HL-60/S4 treated with retinoic acid at 250 ng/mL for 4 days and 3 days (cell line): ENCODE measurements around the gene RABEPK.
"Not testable (repeated sequence)": the region's sequence is repeated elsewhere in the genome, so short reads cannot be mapped to it uniquely, and the experiment has no call there.

Source experiments
- in situ Hi-C: fragments of 300-500 bp; cut with MboI; formaldehyde crosslinking; loops from 2 replicates; pipeline ENCODE4 v1.7.0; 2022; ENCODE audit warnings: low sequenced_read_pairs

Gene RABEPK

GRCh38 chr9:125241863-125242739, 41.8 kb downstream of the RABEPK start:
- in situ Hi-C loops, result no loop called here

- in situ Hi-C loops, result no loop called here
These were observed 43.5 kb downstream of the RABEPK start for GRCh38 chr9:125243792-125244260.

- in situ Hi-C loops, result no loop called here
These were observed 45.9 kb downstream of the RABEPK start for GRCh38 chr9:125246261-125246667.

GRCh38 chr9:125254231-125254630, 53.9 kb downstream of the RABEPK start:
- in situ Hi-C loops, result no loop called here

GRCh38 chr9:125255781-125256391, 55.5 kb downstream of the RABEPK start:
- in situ Hi-C loops, result no loop called here

- in situ Hi-C loops, result no loop called here
These were observed 57.9 kb downstream of the RABEPK start for GRCh38 chr9:125258160-125258785.

GRCh38 chr9:125258832-125259534, 58.6 kb downstream of the RABEPK start:
- in situ Hi-C loops, result no loop called here

- in situ Hi-C loops, result no loop called here
These were observed 60.2 kb downstream of the RABEPK start for GRCh38 chr9:125260561-125260960.

- in situ Hi-C loops, result no loop called here
These were observed 61.4 kb downstream of the RABEPK start, which contains the start of gene GAPVD1 for GRCh38 chr9:125261501-125262293. TSS of gene GAPVD1 (plus strand) at chr9:125261826. CDS start at chr9:125298922, 37,096 bp downstream.

- in situ Hi-C loops, result no loop called here
These were observed 62.1 kb downstream of the RABEPK start for GRCh38 chr9:125262294-125262991.

- in situ Hi-C loops, result not testable (repeated sequence)
These were observed 63.7 kb downstream of the RABEPK start for GRCh38 chr9:125264068-125264467.

GRCh38 chr9:125268394-125269013, 68.2 kb downstream of the RABEPK start:
- in situ Hi-C loops, result no loop called here

- in situ Hi-C loops, result no loop called here
These were observed 68.7 kb downstream of the RABEPK start for GRCh38 chr9:125269014-125269397.

GRCh38 chr9:125271081-125271480, 70.7 kb downstream of the RABEPK start:
- in situ Hi-C loops, result no loop called here

GRCh38 chr9:125272697-125273096, 72.4 kb downstream of the RABEPK start:
- in situ Hi-C loops, result no loop called here

- in situ Hi-C loops, result no loop called here
These were observed 76.4 kb downstream of the RABEPK start for GRCh38 chr9:125276771-125277170.

- in situ Hi-C loops, result no loop called here
These were observed 77.1 kb downstream of the RABEPK start for GRCh38 chr9:125277411-125277810.

GRCh38 chr9:125280945-125281344, 80.6 kb downstream of the RABEPK start:
- in situ Hi-C loops, result no loop called here
